Liver (tissue), 9 donors: Measurements from ENCODE around the gene ARSJ. TPM values are rescaled to one million over a fixed set of nuclear protein-coding genes. Genes with fewer than 3 reads are reported as not detected.

Source experiments
- DNase-seq: peaks from one replicate; pipeline ENCODE4 v3.0.0-alpha.2; 2017; ENCODE audit warnings: low spot score
- H3K27ac ChIP-seq, 2 donors: one replicate each; pipeline ENCODE4 v1.7.0; 2013; ENCODE audit warnings: inconsistent platforms in 2 of 2, low read length in 2 of 2, control low read depth in 1 of 2, low read depth in 1 of 2, mild to moderate bottlenecking in 1 of 2
- H3K27me3 ChIP-seq, 4 donors: one replicate each; pipeline versions ENCODE4 v1.6.1 to v1.7.0; 2013; ENCODE audit warnings: low read length in 3 of 4, inconsistent platforms in 1 of 4, mild to moderate bottlenecking in 1 of 4, moderate library complexity in 1 of 4; ENCODE audit not compliant: control insufficient read depth in 4 of 4, insufficient read depth in 4 of 4
- H3K36me3 ChIP-seq, 4 donors: one replicate each; pipeline versions ENCODE4 v1.6.1 to v1.7.0; 2013; ENCODE audit warnings: low read length in 3 of 4, mild to moderate bottlenecking in 3 of 4, low read depth in 1 of 4, moderate library complexity in 1 of 4; ENCODE audit not compliant: control insufficient read depth in 4 of 4, insufficient read depth in 3 of 4
- H3K4me1 ChIP-seq, 4 donors: one replicate each; pipeline versions ENCODE4 v1.6.1 to v1.7.0; 2013; ENCODE audit warnings: low read length in 3 of 4, mild to moderate bottlenecking in 3 of 4, moderate library complexity in 1 of 4; ENCODE audit not compliant: control insufficient read depth in 4 of 4, insufficient read depth in 4 of 4
- H3K4me3 ChIP-seq, 3 donors: one replicate each; pipeline versions ENCODE4 v1.6.1 to v1.7.0; 2013; ENCODE audit warnings: low read length in 3 of 3, control low read depth in 1 of 3, low read depth in 1 of 3, mild to moderate bottlenecking in 1 of 3
- H3K9ac ChIP-seq, 2 donors: one replicate each; pipeline ENCODE4 v1.7.0; 2013; ENCODE audit warnings: low read length in 2 of 2, mild to moderate bottlenecking in 2 of 2, moderate library complexity in 2 of 2, control low read depth in 1 of 2, low read depth in 1 of 2
- H3K9me3 ChIP-seq, 4 donors: one replicate each; pipeline versions ENCODE4 v1.6.1 to v1.7.0; 2013; ENCODE audit warnings: low read length in 3 of 4; ENCODE audit not compliant: control insufficient read depth in 4 of 4
- EGR1 ChIP-seq, 2 donors: IDR thresholded peaks; 2 replicates each; pipeline ENCODE4 v1.6.1; 2016 to 2018; ENCODE audit warnings: antibody characterized with exemption in 2 of 2, low read depth in 2 of 2
- FOXA1 ChIP-seq: IDR thresholded peaks from 2 replicates; pipeline ENCODE4 v1.6.1; 2016; ENCODE audit warnings: antibody characterized with exemption
- FOXA2 ChIP-seq: IDR thresholded peaks from 2 replicates; pipeline ENCODE4 v1.6.1; 2016; ENCODE audit warnings: antibody characterized with exemption
- GABPA ChIP-seq, 2 donors: IDR thresholded peaks in 1 of 2; conservative IDR thresholded peaks in 1 of 2; 2 replicates each; pipeline ENCODE4 v1.6.1; 2016; ENCODE audit warnings: antibody characterized with exemption in 2 of 2, mild to moderate bottlenecking in 1 of 2, moderate library complexity in 1 of 2
- HNF4A ChIP-seq, 2 donors: conservative IDR thresholded peaks; 2 replicates each; pipeline ENCODE4 v1.6.1; 2016; ENCODE audit warnings: antibody characterized with exemption in 2 of 2, mild to moderate bottlenecking in 2 of 2
- HNF4G ChIP-seq: IDR thresholded peaks from 2 replicates; pipeline ENCODE4 v1.6.1; 2016; ENCODE audit warnings: antibody characterized with exemption
- JUND ChIP-seq, 2 donors: IDR thresholded peaks; 2 replicates each; pipeline ENCODE4 v1.6.1; 2016; ENCODE audit warnings: antibody characterized with exemption in 2 of 2
- NR2F2 ChIP-seq: IDR thresholded peaks from 2 replicates; pipeline ENCODE4 v1.6.1; 2016; ENCODE audit warnings: antibody characterized with exemption
- RAD21 ChIP-seq, 2 donors: IDR thresholded peaks; 2 replicates each; pipeline ENCODE4 v1.6.1; 2016; ENCODE audit warnings: antibody characterized with exemption in 2 of 2, mild to moderate bottlenecking in 2 of 2
- RXRA ChIP-seq, 2 donors: IDR thresholded peaks; 2 replicates each; pipeline ENCODE4 v1.6.1; 2017 to 2018; ENCODE audit warnings: antibody characterized with exemption in 2 of 2, mild to moderate bottlenecking in 1 of 2
- SP1 ChIP-seq: IDR thresholded peaks from 2 replicates; pipeline ENCODE4 v1.6.1; 2018; ENCODE audit warnings: antibody characterized with exemption, mild to moderate bottlenecking
- TAF1 ChIP-seq: conservative IDR thresholded peaks from 2 replicates; pipeline ENCODE4 v1.6.1; 2016; ENCODE audit warnings: antibody characterized with exemption, mild to moderate bottlenecking
- YY1 ChIP-seq: IDR thresholded peaks from 2 replicates; pipeline ENCODE4 v1.6.1; 2016; ENCODE audit warnings: antibody characterized with exemption, mild to moderate bottlenecking
- WGBS: extraction: QIAGEN DNeasy Blood & Tissue Kit; methylation state at CpG from one replicate; pipeline ENCODE4 v1.1.7; 2013; 5-methylcytosine and 5-hydroxymethylcytosine counted together
- polyA plus RNA-seq, 2 donors: library from polyadenylated mRNA; stranded (reverse) in 1 of 2; unstranded in 1 of 2; fragments of 200-250 nt in 1 of 2; fragments of >200 nt in 1 of 2; fragmentation: Nextera tagmentation in 1 of 2; extraction: Ambion mirVana in 1 of 2; gene quantifications; one replicate each; pipeline versions ENCODE4 v1.2.1 to v1.2.3, GENCODE V29; 2013 to 2015
- total RNA-seq, 2 donors: library from RNA; depleted of rRNA; stranded (reverse); fragments of >200 nt; gene quantifications; one replicate each; pipeline ENCODE4 v1.2.3, GENCODE V29; 2014
- TF ChIP-seq, protein P1 (sequence below): fragments of 150-350 bp; IDR thresholded peaks from 2 replicates; pipeline ENCODE4 v1.5.1; 2017; ENCODE audit warnings: improper control_type of control experiment, low read depth, low read length; ENCODE audit not compliant: missing input control
- TF ChIP-seq, protein P2 (sequence below): IDR thresholded peaks from 2 replicates; pipeline ENCODE4 v1.6.1; 2016; ENCODE audit warnings: antibody characterized with exemption
- TF ChIP-seq, protein P3 (sequence below): IDR thresholded peaks from 2 replicates; pipeline ENCODE4 v1.6.1; 2016; ENCODE audit warnings: antibody characterized with exemption, mild to moderate bottlenecking
- TF ChIP-seq, protein P4 (sequence below): IDR thresholded peaks from 2 replicates; pipeline ENCODE4 v1.6.1; 2016; ENCODE audit warnings: antibody characterized with exemption
- TF ChIP-seq, protein P5 (sequence below): IDR thresholded peaks from 2 replicates; pipeline ENCODE4 v1.6.1; 2016; ENCODE audit warnings: antibody characterized with exemption
- donor health status: healthy.
- donor health status: healthy.
- donor health status: healthy.
- donor health status: healthy.
- donor health status: healthy.

Gene ARSJ
- total and polyA plus RNA-seq, 4 donors: 0.56 to 1.8 (median 0.95) TPM

DNA sequence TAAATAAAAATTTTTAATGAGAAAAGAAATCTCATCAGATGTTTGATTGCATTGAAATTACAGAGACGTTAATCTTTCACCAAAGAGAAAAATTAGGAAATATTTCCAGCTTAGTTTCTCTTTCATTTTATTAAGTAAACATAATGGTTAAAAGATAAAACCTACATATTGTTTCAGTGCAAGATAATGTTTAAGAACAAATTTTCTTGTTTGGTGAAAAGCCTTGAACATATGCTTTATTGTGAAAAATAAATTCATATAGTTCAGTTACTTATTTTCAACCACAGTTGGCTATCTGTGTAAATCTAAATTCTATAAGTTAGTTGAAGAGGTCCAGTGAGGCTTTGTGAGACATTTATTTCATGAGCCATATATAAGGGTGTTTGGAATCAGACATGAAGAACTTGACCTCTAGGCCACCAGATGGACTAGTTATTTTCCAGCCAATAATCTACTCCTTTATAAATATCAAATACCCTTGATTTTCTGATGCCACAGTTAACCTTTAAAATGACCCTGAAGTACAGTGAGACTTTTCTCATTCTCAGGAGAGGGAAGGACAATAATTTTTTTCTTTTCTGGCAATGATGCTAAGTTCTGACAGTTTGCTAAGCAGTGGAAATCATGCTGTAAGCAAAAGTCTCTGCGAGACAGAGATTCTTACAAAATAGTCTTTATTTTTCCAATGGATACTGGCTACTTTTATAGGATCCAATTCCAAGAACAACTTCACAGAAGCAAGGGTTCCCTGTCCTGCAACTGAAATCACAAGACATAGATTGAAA lies 2.5 kb downstream of the ARSJ start:
- no peak overlapping the region for H3K27ac ChIP-seq
- peak overlapping the region in 1 of 2 donors; percentile 25 for H3K9ac ChIP-seq
- no peaks in the 10 kb centered on the region for H3K36me3 ChIP-seq
- H3K4me1 ChIP-seq: peaks cover 0 to 41% (median 8%) of the 10 kb centered on the region in 4 donors
- H3K4me3 ChIP-seq: peak overlapping the region in 2 of 3 donors; percentile 5 to 28
- DNase-seq: no peak
- TF ChIP-seq EGR1 (IDR thresholded peaks at IDR 0.05; ENCODE audit: low read depth in 2 of 2) (no peak), NR2F2 (no peak), HNF4G (no peak)
- TF ChIP-seq, protein P1, sequence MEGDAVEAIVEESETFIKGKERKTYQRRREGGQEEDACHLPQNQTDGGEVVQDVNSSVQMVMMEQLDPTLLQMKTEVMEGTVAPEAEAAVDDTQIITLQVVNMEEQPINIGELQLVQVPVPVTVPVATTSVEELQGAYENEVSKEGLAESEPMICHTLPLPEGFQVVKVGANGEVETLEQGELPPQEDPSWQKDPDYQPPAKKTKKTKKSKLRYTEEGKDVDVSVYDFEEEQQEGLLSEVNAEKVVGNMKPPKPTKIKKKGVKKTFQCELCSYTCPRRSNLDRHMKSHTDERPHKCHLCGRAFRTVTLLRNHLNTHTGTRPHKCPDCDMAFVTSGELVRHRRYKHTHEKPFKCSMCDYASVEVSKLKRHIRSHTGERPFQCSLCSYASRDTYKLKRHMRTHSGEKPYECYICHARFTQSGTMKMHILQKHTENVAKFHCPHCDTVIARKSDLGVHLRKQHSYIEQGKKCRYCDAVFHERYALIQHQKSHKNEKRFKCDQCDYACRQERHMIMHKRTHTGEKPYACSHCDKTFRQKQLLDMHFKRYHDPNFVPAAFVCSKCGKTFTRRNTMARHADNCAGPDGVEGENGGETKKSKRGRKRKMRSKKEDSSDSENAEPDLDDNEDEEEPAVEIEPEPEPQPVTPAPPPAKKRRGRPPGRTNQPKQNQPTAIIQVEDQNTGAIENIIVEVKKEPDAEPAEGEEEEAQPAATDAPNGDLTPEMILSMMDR: no peak
- 24% methylated on average over 2 of the region's 2 CpGs for WGBS
- H3K27me3 ChIP-seq: no peaks in the 10 kb centered on the region
- H3K9me3 ChIP-seq: no peaks in the 10 kb centered on the region

DNA sequence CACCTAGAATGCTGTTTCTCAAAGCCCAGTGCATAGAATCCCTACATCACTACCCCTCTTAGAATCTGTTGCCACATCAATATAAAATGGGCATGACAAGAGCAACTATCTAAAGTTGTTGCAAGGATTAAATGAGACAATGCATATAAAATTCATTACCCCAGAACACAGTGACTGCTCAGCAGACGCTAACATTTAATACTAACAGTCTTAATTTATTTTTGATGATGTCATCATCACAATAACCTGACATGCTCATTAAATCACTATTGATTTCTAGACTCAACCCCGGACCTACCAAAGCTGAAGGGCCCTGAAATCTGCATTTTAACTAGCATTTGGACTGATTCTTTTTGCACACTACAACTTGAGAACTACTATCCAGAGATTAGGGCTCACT lies 3.9 kb downstream of the ARSJ start:
- WGBS: 83% methylated on average over 2 of the region's 2 CpGs
- Histone ChIP-seq H3K4me3 (no peak overlapping the region), H3K4me1 (peaks cover 0 to 41% (median 8%) of the 10 kb centered on the region in 4 donors), H3K36me3 (no peaks in the 10 kb centered on the region), H3K27me3 (no peaks in the 10 kb centered on the region), H3K9ac (no peak overlapping the region), H3K9me3 (no peaks in the 10 kb centered on the region), H3K27ac (no peak overlapping the region)
- TF ChIP-seq, protein P2, sequence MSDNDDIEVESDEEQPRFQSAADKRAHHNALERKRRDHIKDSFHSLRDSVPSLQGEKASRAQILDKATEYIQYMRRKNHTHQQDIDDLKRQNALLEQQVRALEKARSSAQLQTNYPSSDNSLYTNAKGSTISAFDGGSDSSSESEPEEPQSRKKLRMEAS: no peak
- no peak for TF ChIP-seq GABPA (IDR thresholded peaks at IDR 0.05 in 1 of 2, conservative IDR thresholded peaks at IDR 0.05 in 1 of 2)
- no peak for TF ChIP-seq RXRA (IDR thresholded peaks at IDR 0.05)
- TF ChIP-seq, protein P3, sequence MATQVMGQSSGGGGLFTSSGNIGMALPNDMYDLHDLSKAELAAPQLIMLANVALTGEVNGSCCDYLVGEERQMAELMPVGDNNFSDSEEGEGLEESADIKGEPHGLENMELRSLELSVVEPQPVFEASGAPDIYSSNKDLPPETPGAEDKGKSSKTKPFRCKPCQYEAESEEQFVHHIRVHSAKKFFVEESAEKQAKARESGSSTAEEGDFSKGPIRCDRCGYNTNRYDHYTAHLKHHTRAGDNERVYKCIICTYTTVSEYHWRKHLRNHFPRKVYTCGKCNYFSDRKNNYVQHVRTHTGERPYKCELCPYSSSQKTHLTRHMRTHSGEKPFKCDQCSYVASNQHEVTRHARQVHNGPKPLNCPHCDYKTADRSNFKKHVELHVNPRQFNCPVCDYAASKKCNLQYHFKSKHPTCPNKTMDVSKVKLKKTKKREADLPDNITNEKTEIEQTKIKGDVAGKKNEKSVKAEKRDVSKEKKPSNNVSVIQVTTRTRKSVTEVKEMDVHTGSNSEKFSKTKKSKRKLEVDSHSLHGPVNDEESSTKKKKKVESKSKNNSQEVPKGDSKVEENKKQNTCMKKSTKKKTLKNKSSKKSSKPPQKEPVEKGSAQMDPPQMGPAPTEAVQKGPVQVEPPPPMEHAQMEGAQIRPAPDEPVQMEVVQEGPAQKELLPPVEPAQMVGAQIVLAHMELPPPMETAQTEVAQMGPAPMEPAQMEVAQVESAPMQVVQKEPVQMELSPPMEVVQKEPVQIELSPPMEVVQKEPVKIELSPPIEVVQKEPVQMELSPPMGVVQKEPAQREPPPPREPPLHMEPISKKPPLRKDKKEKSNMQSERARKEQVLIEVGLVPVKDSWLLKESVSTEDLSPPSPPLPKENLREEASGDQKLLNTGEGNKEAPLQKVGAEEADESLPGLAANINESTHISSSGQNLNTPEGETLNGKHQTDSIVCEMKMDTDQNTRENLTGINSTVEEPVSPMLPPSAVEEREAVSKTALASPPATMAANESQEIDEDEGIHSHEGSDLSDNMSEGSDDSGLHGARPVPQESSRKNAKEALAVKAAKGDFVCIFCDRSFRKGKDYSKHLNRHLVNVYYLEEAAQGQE: no peak
- TF ChIP-seq NR2F2: no peak
- no peak for TF ChIP-seq FOXA1
- no peak for TF ChIP-seq HNF4A (conservative IDR thresholded peaks at IDR 0.05)
- TF ChIP-seq, protein P4, sequence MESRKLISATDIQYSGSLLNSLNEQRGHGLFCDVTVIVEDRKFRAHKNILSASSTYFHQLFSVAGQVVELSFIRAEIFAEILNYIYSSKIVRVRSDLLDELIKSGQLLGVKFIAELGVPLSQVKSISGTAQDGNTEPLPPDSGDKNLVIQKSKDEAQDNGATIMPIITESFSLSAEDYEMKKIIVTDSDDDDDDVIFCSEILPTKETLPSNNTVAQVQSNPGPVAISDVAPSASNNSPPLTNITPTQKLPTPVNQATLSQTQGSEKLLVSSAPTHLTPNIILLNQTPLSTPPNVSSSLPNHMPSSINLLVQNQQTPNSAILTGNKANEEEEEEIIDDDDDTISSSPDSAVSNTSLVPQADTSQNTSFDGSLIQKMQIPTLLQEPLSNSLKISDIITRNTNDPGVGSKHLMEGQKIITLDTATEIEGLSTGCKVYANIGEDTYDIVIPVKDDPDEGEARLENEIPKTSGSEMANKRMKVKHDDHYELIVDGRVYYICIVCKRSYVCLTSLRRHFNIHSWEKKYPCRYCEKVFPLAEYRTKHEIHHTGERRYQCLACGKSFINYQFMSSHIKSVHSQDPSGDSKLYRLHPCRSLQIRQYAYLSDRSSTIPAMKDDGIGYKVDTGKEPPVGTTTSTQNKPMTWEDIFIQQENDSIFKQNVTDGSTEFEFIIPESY: no peak
- no peak for TF ChIP-seq SP1
- TF ChIP-seq TAF1: no peak
- TF ChIP-seq EGR1 (IDR thresholded peaks at IDR 0.05; ENCODE audit: low read depth in 2 of 2): no peak
- no peak for TF ChIP-seq HNF4G
- no peak for TF ChIP-seq JUND (IDR thresholded peaks at IDR 0.05)
- TF ChIP-seq, protein P5, sequence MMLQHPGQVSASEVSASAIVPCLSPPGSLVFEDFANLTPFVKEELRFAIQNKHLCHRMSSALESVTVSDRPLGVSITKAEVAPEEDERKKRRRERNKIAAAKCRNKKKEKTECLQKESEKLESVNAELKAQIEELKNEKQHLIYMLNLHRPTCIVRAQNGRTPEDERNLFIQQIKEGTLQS: no peak
- TF ChIP-seq, protein P1: no peak
- TF ChIP-seq FOXA2: no peak
- no peak for TF ChIP-seq RAD21 (IDR thresholded peaks at IDR 0.05)
- no peak for TF ChIP-seq YY1
- no peak for DNase-seq
